SW480 (cell line): ENCODE measurements around the gene SUPT20H.
"Not testable (repeated sequence)": the region's sequence is repeated elsewhere in the genome, so short reads cannot be mapped to it uniquely, and the experiment has no call there.

ENCODE experiments used
- DNase-seq: peaks from one replicate; pipeline ENCODE4 v3.0.0-alpha.2; 2016; ENCODE audit warnings: low spot score

Gene SUPT20H

GRCh38 chr13:37069597-37070103 is 10.2 kb upstream of the SUPT20H start:
- DNase-seq = no peak

- peak; percentile 25 for DNase-seq
Observed at GRCh38 chr13:37068962-37069361, 9.5 kb upstream of the SUPT20H start.

- no peak for DNase-seq
Observed at GRCh38 chr13:37067874-37068273, 8.4 kb upstream of the SUPT20H start.

GRCh38 chr13:37065890-37066526 is 6.5 kb upstream of the SUPT20H start:
- DNase-seq = no peak

GRCh38 chr13:37059848-37060192 is 332 bp upstream of the SUPT20H start:
- no peak for DNase-seq

GRCh38 chr13:37056228-37056627 is 3.3 kb downstream of the SUPT20H start:
- not testable (repeated sequence) for DNase-seq

GRCh38 chr13:37053111-37053510 is 6.4 kb downstream of the SUPT20H start:
- DNase-seq = not testable (repeated sequence)

GRCh38 chr13:37049810-37050209 is 9.7 kb downstream of the SUPT20H start:
- DNase-seq = no peak

- DNase-seq = no peak
Observed at GRCh38 chr13:37047846-37048245, 11.6 kb downstream of the SUPT20H start.

- no peak for DNase-seq
Observed at GRCh38 chr13:37047032-37047431, 12.5 kb downstream of the SUPT20H start.

- DNase-seq = no peak
Observed at GRCh38 chr13:37046062-37046461, 13.4 kb downstream of the SUPT20H start.

- DNase-seq = no peak
Observed at GRCh38 chr13:37040789-37041188, 18.7 kb downstream of the SUPT20H start.

- DNase-seq = no peak
Observed at GRCh38 chr13:37039896-37040295, 19.6 kb downstream of the SUPT20H start.

GRCh38 chr13:37037241-37037640 is 22.2 kb downstream of the SUPT20H start:
- no peak for DNase-seq

GRCh38 chr13:37029617-37030016 is 29.9 kb downstream of the SUPT20H start:
- DNase-seq = no peak

GRCh38 chr13:37027639-37028038 is 31.8 kb downstream of the SUPT20H start:
- no peak for DNase-seq

- DNase-seq = no peak
Observed at GRCh38 chr13:37026771-37027170, 32.7 kb downstream of the SUPT20H start.

- DNase-seq = no peak
Observed at GRCh38 chr13:37023871-37024270, 35.6 kb downstream of the SUPT20H start.

GRCh38 chr13:37014609-37015008 is 44.9 kb downstream of the SUPT20H start:
- DNase-seq = no peak

- no peak for DNase-seq
Observed at GRCh38 chr13:37011788-37012187, 47.7 kb downstream of the SUPT20H start.

- no peak for DNase-seq
Observed at GRCh38 chr13:37011002-37011401, 48.5 kb downstream of the SUPT20H start.

- no peak for DNase-seq
Observed at GRCh38 chr13:37010424-37010823, 49.1 kb downstream of the SUPT20H start.

- no peak for DNase-seq
Observed at GRCh38 chr13:37009692-37010091, 49.8 kb downstream of the SUPT20H start.

GRCh38 chr13:37001921-37002250 is 57.6 kb downstream of the SUPT20H start:
- no peak for DNase-seq
